Activated T-cell treated with anti-CD3 and anti-CD28 coated beads, Interleukin-2, amount 50 U/mL, for 24 hours (primary cell): ENCODE measurements around the gene DUSP28.
A peak's percentile ranks its signal among the peaks of the same experiment; 100 is the strongest.

ENCODE experiments used
- DNase-seq: peaks from one replicate; pipeline ENCODE4 v3.0.0-alpha.2; 2020
- H3K27ac Mint-ChIP-seq: 2 replicates; pipeline ENCODE4 v1.8.0; 2020; ENCODE audit warnings: mild to moderate bottlenecking, mixed read lengths
- H3K27me3 Mint-ChIP-seq: 2 replicates; pipeline ENCODE4 v1.8.0; 2020; ENCODE audit warnings: mixed read lengths
- H3K36me3 Mint-ChIP-seq: 2 replicates; pipeline ENCODE4 v1.8.0; 2020; ENCODE audit warnings: low read depth, mixed read lengths
- H3K4me1 Mint-ChIP-seq: 2 replicates; pipeline ENCODE4 v1.8.0; 2020; ENCODE audit warnings: low read depth, mixed read lengths
- H3K4me3 Mint-ChIP-seq: 2 replicates; pipeline ENCODE4 v1.8.0; 2020; ENCODE audit warnings: mild to moderate bottlenecking, moderate library complexity, mixed read lengths
- H3K9me3 Mint-ChIP-seq: 2 replicates; pipeline ENCODE4 v1.8.0; 2020; ENCODE audit warnings: mixed read lengths

DUSP28 gene

GRCh38 chr2:240590681-240591111 lies 30.5 kb downstream of the DUSP28 start:
- Mint-ChIP-seq H3K27me3 (no peaks in the 10 kb centered on the region), H3K27ac (no peak overlapping the region), H3K9me3 (no peaks in the 10 kb centered on the region), H3K4me1 (peaks cover 38% of the 10 kb centered on the region), H3K36me3 (peaks cover 66% of the 10 kb centered on the region), H3K4me3 (no peak overlapping the region)
- DNase-seq = no peak

GRCh38 chr2:240591226-240591625 lies 31.1 kb downstream of the DUSP28 start:
- H3K36me3 Mint-ChIP-seq = peaks cover 67% of the 10 kb centered on the region
- no peak overlapping the region for H3K4me3 Mint-ChIP-seq
- H3K27ac Mint-ChIP-seq = no peak overlapping the region
- peaks cover 36% of the 10 kb centered on the region for H3K4me1 Mint-ChIP-seq
- no peak for DNase-seq
- H3K9me3 Mint-ChIP-seq = no peaks in the 10 kb centered on the region
- H3K27me3 Mint-ChIP-seq = no peaks in the 10 kb centered on the region

GRCh38 chr2:240591784-240592183 lies 31.6 kb downstream of the DUSP28 start:
- H3K27ac Mint-ChIP-seq = no peak overlapping the region
- H3K36me3 Mint-ChIP-seq = peaks cover 69% of the 10 kb centered on the region
- H3K9me3 Mint-ChIP-seq = no peaks in the 10 kb centered on the region
- H3K27me3 Mint-ChIP-seq = no peaks in the 10 kb centered on the region
- H3K4me3 Mint-ChIP-seq = no peak overlapping the region
- no peak for DNase-seq
- H3K4me1 Mint-ChIP-seq = peaks cover 36% of the 10 kb centered on the region

- Mint-ChIP-seq H3K4me3 (no peak overlapping the region), H3K36me3 (peaks cover 66% of the 10 kb centered on the region), H3K9me3 (no peaks in the 10 kb centered on the region), H3K27me3 (no peaks in the 10 kb centered on the region), H3K27ac (no peak overlapping the region), H3K4me1 (peaks cover 26% of the 10 kb centered on the region)
- DNase-seq = peak; percentile 23
These were observed 33.0 kb downstream of the DUSP28 start for GRCh38 chr2:240593026-240593702.

GRCh38 chr2:240593703-240594451 lies 33.7 kb downstream of the DUSP28 start:
- peaks cover 18% of the 10 kb centered on the region for H3K4me1 Mint-ChIP-seq
- H3K9me3 Mint-ChIP-seq = no peaks in the 10 kb centered on the region
- no peak overlapping the region for H3K4me3 Mint-ChIP-seq
- DNase-seq = peak; percentile 19
- no peak overlapping the region for H3K27ac Mint-ChIP-seq
- peaks cover 69% of the 10 kb centered on the region for H3K36me3 Mint-ChIP-seq
- H3K27me3 Mint-ChIP-seq = no peaks in the 10 kb centered on the region

- Mint-ChIP-seq H3K27me3 (no peaks in the 10 kb centered on the region), H3K4me3 (no peak overlapping the region), H3K27ac (no peak overlapping the region), H3K4me1 (peaks cover 11% of the 10 kb centered on the region), H3K36me3 (peaks cover 69% of the 10 kb centered on the region), H3K9me3 (no peaks in the 10 kb centered on the region)
- peak; percentile 22 for DNase-seq
These were observed 34.6 kb downstream of the DUSP28 start for GRCh38 chr2:240594511-240595380.

- Mint-ChIP-seq H3K27ac (no peak overlapping the region), H3K9me3 (no peaks in the 10 kb centered on the region), H3K4me1 (peaks cover 7% of the 10 kb centered on the region), H3K4me3 (no peak overlapping the region), H3K36me3 (peaks cover 69% of the 10 kb centered on the region), H3K27me3 (no peaks in the 10 kb centered on the region)
- DNase-seq = peak; percentile 43
These were observed 35.4 kb downstream of the DUSP28 start for GRCh38 chr2:240595381-240596079.

GRCh38 chr2:240596080-240596460 lies 35.9 kb downstream of the DUSP28 start:
- Mint-ChIP-seq H3K4me1 (peaks cover 7% of the 10 kb centered on the region), H3K27me3 (no peaks in the 10 kb centered on the region), H3K36me3 (peaks cover 67% of the 10 kb centered on the region), H3K9me3 (no peaks in the 10 kb centered on the region), H3K27ac (no peak overlapping the region), H3K4me3 (no peak overlapping the region)
- no peak for DNase-seq

- peaks cover 64% of the 10 kb centered on the region for H3K36me3 Mint-ChIP-seq
- peaks cover 3% of the 10 kb centered on the region for H3K4me1 Mint-ChIP-seq
- no peak overlapping the region for H3K4me3 Mint-ChIP-seq
- no peaks in the 10 kb centered on the region for H3K9me3 Mint-ChIP-seq
- no peaks in the 10 kb centered on the region for H3K27me3 Mint-ChIP-seq
- DNase-seq = peak; percentile 24
- no peak overlapping the region for H3K27ac Mint-ChIP-seq
These were observed 36.4 kb downstream of the DUSP28 start for GRCh38 chr2:240596491-240596931.

- H3K9me3 Mint-ChIP-seq = no peaks in the 10 kb centered on the region
- no peak overlapping the region for H3K27ac Mint-ChIP-seq
- no peak overlapping the region for H3K4me3 Mint-ChIP-seq
- H3K4me1 Mint-ChIP-seq = peaks cover 2% of the 10 kb centered on the region
- DNase-seq = peak; percentile 24
- no peaks in the 10 kb centered on the region for H3K27me3 Mint-ChIP-seq
- H3K36me3 Mint-ChIP-seq = peaks cover 64% of the 10 kb centered on the region
These were observed 36.9 kb downstream of the DUSP28 start for GRCh38 chr2:240597054-240597418.

- Mint-ChIP-seq H3K4me1 (peaks cover under 1% of the 10 kb centered on the region), H3K27ac (no peak overlapping the region), H3K9me3 (no peaks in the 10 kb centered on the region), H3K4me3 (no peak overlapping the region), H3K36me3 (peaks cover 59% of the 10 kb centered on the region), H3K27me3 (no peaks in the 10 kb centered on the region)
- DNase-seq = peak; percentile 19
These were observed 37.4 kb downstream of the DUSP28 start for GRCh38 chr2:240597419-240598181.

- Mint-ChIP-seq H3K27me3 (no peaks in the 10 kb centered on the region), H3K36me3 (peaks cover 53% of the 10 kb centered on the region), H3K9me3 (no peaks in the 10 kb centered on the region)
These were observed 38.3 kb downstream of the DUSP28 start for GRCh38 chr2:240598311-240598911.

GRCh38 chr2:240599141-240599583 lies 39.0 kb downstream of the DUSP28 start:
- H3K9me3 Mint-ChIP-seq = no peaks in the 10 kb centered on the region
- H3K36me3 Mint-ChIP-seq = peaks cover 51% of the 10 kb centered on the region
- no peak for DNase-seq
- H3K27ac Mint-ChIP-seq = peak overlapping the region; percentile 68
- H3K4me1 Mint-ChIP-seq = no peaks in the 10 kb centered on the region
- no peak overlapping the region for H3K4me3 Mint-ChIP-seq
- H3K27me3 Mint-ChIP-seq = no peaks in the 10 kb centered on the region

More at GRCh38 chr2:240598311-240598911, 38.3 kb downstream of the DUSP28 start:
- Mint-ChIP-seq H3K4me3 (no peak overlapping the region), H3K4me1 (no peaks in the 10 kb centered on the region), H3K27ac (no peak overlapping the region)
- DNase-seq = peak; percentile 21
